Kidney (tissue), 14 donors: ENCODE measurements around the gene SFMBT2. TPM values are rescaled to one million over a fixed set of nuclear protein-coding genes. Genes with fewer than 3 reads are reported as not detected.

Experiments
- DNase-seq, 5 donors: peaks; one replicate each; pipeline ENCODE4 v3.0.0-alpha.2; 2013 to 2020
- FAIRE-seq: peaks from 2 replicates; lab custom pipeline; 2012; peaks lifted over from hg19 to GRCh38; lab: Jason Lieb, UNC
- H3K27ac ChIP-seq, 2 donors: one replicate each; pipeline ENCODE4 v1.7.0; 2013; ENCODE audit warnings: low read depth in 2 of 2, low read length in 2 of 2, inconsistent platforms in 1 of 2
- H3K27me3 ChIP-seq: one replicate; pipeline ENCODE4 v1.7.1; 2013; ENCODE audit warnings: low read length, inconsistent platforms; ENCODE audit not compliant: control insufficient read depth, insufficient read depth
- H3K36me3 ChIP-seq, 3 donors: one replicate each; pipeline versions ENCODE4 v1.7.0 to v1.7.1; 2013; ENCODE audit warnings: low read length in 3 of 3, control low read depth in 1 of 3, inconsistent platforms in 1 of 3; ENCODE audit not compliant: insufficient read depth in 3 of 3, control insufficient read depth in 2 of 3
- H3K4me1 ChIP-seq, 3 donors: one replicate each; pipeline versions ENCODE4 v1.7.0 to v1.7.1; 2013; ENCODE audit warnings: low read length in 3 of 3, inconsistent platforms in 1 of 3, low read depth in 1 of 3; ENCODE audit not compliant: control insufficient read depth in 2 of 3, insufficient read depth in 2 of 3
- H3K4me3 ChIP-seq, 3 donors: one replicate each; pipeline versions ENCODE4 v1.7.0 to v1.8.1; 2013; ENCODE audit warnings: low read length in 3 of 3, control low read depth in 1 of 3, inconsistent platforms in 1 of 3
- H3K9ac ChIP-seq, 3 donors: one replicate each; pipeline versions ENCODE4 v1.7.0 to v1.7.1; 2013; ENCODE audit warnings: low read length in 3 of 3, control low read depth in 1 of 3, inconsistent platforms in 1 of 3
- H3K9me3 ChIP-seq, 3 donors: one replicate each; pipeline versions ENCODE4 v1.7.0 to v1.7.1; 2013; ENCODE audit warnings: low read length in 3 of 3, control low read depth in 1 of 3, inconsistent platforms in 1 of 3; ENCODE audit not compliant: control insufficient read depth in 2 of 3, insufficient read depth in 1 of 3
- intact Hi-C: fragments of 100-400 bp; cut with DNase I; formaldehyde crosslinking; loops from one replicate; pipeline ENCODE4 v1.11.1; 2022
- polyA plus RNA-seq: library from polyadenylated mRNA; stranded (reverse); fragments of 350-450 nt; fragmentation: Illumina TruSeq; extraction: RNeasy Lipid Tissue Mini Kit (QIAGEN cat#74804); gene quantifications from one replicate; pipeline ENCODE4 v1.2.3, GENCODE V29; 2014; ENCODE audit warnings: low read depth, low replicate concordance; ENCODE audit not compliant: insufficient read depth
- total RNA-seq: library from RNA; stranded (reverse); fragmentation: NEBNext Ultra II Directional; extraction: Animal tissue kit (Norgen Biotek cat#: 25700); gene quantifications from one replicate; pipeline ENCODE4 v1.2.1, GENCODE V29; 2021
- TF ChIP-seq, protein P1 (sequence below): IDR thresholded peaks from 3 replicates; pipeline ENCODE4 v1.5.1; 2012; ENCODE audit warnings: mild to moderate bottlenecking, moderate library complexity, borderline replicate concordance; ENCODE audit not compliant: insufficient read depth; ENCODE audit errors: extremely low read depth
- donor health status: control.
- donor health status: control.
- donor health status: control.
- donor health status: control.
- donor health status: control.
- donor health status: DM: yes; HTN: yes; CAD: no.
- donor health status: Normal renal cell carcinoma (clear cell type).

The SFMBT2 gene
- total and polyA plus RNA-seq, 2 donors from 2014 or later, result 1.2 to 15.3 TPM

DNA sequence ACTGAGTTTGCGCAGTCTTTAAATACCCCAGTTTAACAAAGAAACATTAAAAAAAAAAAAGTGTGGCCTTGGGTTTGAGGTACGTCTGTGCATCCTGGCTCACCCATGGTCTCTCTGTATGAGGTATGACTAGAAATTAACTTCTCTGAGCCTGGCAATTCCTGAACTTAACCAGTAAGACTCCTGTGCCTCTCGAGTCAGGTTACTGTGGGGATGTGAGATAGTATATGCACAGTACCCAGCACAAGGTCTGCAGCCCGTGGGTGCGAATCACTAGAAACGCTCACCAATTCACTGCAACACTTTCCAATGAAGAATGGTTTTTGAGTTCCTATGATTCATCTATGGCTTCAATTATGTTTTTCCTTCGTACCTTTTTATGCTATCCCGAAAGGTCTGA lies 149.9 kb downstream of the SFMBT2 start:
- no peak overlapping the region for H3K9ac ChIP-seq
- intact Hi-C loops, result loop anchor here (10.0 kb wide), 1 partner anchor 144 kb away; no protein-coding TSS in a partner anchor
- no peaks in the 10 kb centered on the region for H3K9me3 ChIP-seq

DNA sequence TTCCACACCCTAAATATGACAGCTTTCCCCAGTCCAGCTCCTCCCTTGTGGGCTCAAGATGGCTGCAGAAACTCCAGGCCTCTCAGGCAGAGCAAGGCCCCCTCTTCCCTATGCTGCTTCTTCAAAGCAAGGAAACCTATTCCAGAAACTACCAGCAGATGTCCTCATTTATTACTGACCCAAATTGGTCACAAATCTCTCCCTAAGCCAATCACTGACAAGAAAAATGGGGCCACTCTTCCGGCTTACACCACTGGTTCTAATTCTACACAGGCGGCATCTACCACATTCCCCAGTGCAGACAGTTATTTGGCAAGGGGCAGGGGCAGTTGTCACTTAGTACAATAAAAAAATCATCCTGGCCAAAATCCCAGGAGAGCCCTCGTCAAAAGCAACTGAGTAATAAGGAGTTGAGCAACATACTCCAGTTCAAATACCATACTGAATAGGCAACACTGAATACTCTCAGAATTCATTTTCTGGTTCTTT lies 150.4 kb downstream of the SFMBT2 start:
- peak; percentile 87 for FAIRE-seq
- intact Hi-C loops, result loop anchor here (10.0 kb wide), 1 partner anchor 144 kb away; no protein-coding TSS in a partner anchor

More for the DNA sequence above, 149.9 kb downstream of the SFMBT2 start:
- Histone ChIP-seq H3K27ac (no peak overlapping the region), H3K4me1 (peaks cover 0 to 2% (median 0%) of the 10 kb centered on the region in 3 donors), H3K27me3 (no peaks in the 10 kb centered on the region), H3K4me3 (no peak overlapping the region), H3K36me3 (no peaks in the 10 kb centered on the region)
- FAIRE-seq (no peak), DNase-seq (no peak)
- TF ChIP-seq, protein P1, sequence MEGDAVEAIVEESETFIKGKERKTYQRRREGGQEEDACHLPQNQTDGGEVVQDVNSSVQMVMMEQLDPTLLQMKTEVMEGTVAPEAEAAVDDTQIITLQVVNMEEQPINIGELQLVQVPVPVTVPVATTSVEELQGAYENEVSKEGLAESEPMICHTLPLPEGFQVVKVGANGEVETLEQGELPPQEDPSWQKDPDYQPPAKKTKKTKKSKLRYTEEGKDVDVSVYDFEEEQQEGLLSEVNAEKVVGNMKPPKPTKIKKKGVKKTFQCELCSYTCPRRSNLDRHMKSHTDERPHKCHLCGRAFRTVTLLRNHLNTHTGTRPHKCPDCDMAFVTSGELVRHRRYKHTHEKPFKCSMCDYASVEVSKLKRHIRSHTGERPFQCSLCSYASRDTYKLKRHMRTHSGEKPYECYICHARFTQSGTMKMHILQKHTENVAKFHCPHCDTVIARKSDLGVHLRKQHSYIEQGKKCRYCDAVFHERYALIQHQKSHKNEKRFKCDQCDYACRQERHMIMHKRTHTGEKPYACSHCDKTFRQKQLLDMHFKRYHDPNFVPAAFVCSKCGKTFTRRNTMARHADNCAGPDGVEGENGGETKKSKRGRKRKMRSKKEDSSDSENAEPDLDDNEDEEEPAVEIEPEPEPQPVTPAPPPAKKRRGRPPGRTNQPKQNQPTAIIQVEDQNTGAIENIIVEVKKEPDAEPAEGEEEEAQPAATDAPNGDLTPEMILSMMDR, result no peak

DNA sequence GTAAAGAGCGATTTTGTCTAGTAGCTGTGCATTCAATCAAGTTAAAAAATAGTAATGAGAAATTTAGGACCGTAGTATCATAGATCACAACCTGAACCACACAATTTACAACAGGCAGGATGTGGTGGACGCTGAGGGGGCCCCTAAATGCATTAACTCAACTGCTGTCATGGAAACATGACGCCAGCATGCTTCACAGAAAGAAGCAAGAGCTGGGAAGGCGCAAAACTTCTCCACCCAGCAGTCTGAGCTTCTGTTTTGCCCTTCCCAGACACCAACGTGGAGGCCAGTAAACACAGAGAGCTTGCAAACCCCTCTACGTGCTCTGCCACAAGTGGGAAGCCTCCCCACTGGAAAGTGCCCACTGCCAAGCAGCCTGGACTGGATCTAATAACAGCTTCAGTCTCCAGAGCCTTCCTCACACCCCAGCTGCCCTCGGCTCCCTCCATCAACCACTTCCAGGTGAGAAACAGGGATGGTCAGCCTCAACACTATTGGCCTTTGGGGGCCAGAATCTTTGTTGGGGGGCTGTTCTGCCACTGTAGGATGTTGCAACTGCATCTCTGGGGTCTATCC lies 151.8 kb downstream of the SFMBT2 start:
- FAIRE-seq, result no peak
- intact Hi-C loops, result no loop called here
- TF ChIP-seq, protein P1, result no peak
- DNase-seq, result peak in 3 of 5 donors; percentile 17 to 61 (median 29)
- Histone ChIP-seq H3K27me3 (no peaks in the 10 kb centered on the region), H3K27ac (no peak overlapping the region), H3K4me3 (no peak overlapping the region), H3K9ac (no peak overlapping the region), H3K9me3 (no peaks in the 10 kb centered on the region), H3K4me1 (peaks cover 0 to 2% (median 0%) of the 10 kb centered on the region in 3 donors), H3K36me3 (no peaks in the 10 kb centered on the region)

More for the DNA sequence above, 150.4 kb downstream of the SFMBT2 start:
- Histone ChIP-seq H3K4me3 (no peak overlapping the region), H3K9me3 (no peaks in the 10 kb centered on the region), H3K27ac (no peak overlapping the region), H3K27me3 (no peaks in the 10 kb centered on the region), H3K36me3 (no peaks in the 10 kb centered on the region), H3K9ac (no peak overlapping the region), H3K4me1 (peaks cover 0 to 2% (median 0%) of the 10 kb centered on the region in 3 donors)
- TF ChIP-seq, protein P1, result peak; percentile 72
- DNase-seq, result peak in 3 of 5 donors; percentile 15 to 87 (median 86)
